HEK293 (cell line): Measurements from ENCODE around the gene CYP17A1.

ENCODE experiments used
- CTCF ChIA-PET: fragments of 350-600 bp; formaldehyde crosslinking; extraction: SDS; loops from one replicate; lab custom pipeline; 2021; ENCODE audit warnings: antibody characterized with exemption; lab: Yijun Ruan, JAX
- POLR2A ChIA-PET: fragments of 300-600 bp; formaldehyde crosslinking; extraction: SDS; loops from one replicate; lab custom pipeline; 2020; ENCODE audit warnings: antibody characterized with exemption, inconsistent platforms; lab: Yijun Ruan, JAX
- H3K27ac ChIP-seq: fragments of 200-500 bp; sonication (Bioruptor generic); 2 replicates; pipeline ENCODE4 v1.5.1; 2014; ENCODE audit warnings: low read depth, low read length, control low read depth, inconsistent platforms; ENCODE audit errors: extremely low read depth
- H3K36me3 ChIP-seq, 2 experiments: fragments of 200-500 bp in 1 of 2; sonication (Bioruptor generic) in 1 of 2; 1 replicate in 1 of 2; 2 replicates in 1 of 2; pipeline ENCODE4 v1.5.1; 2014 to 2017; ENCODE audit warnings: inconsistent platforms in 2 of 2, low read length in 2 of 2; ENCODE audit not compliant: control insufficient read depth in 2 of 2, insufficient read depth in 1 of 2
- H3K4me1 ChIP-seq: fragments of 200-500 bp; sonication (Bioruptor generic); 2 replicates; pipeline ENCODE4 v1.5.1; 2014; ENCODE audit warnings: mild to moderate bottlenecking, low read length, inconsistent platforms; ENCODE audit not compliant: control insufficient read depth, insufficient read depth
- H3K4me3 ChIP-seq: 2 replicates; pipeline ENCODE4 v1.5.1; 2011; ENCODE audit warnings: low read depth, mild to moderate bottlenecking, control low read depth, low read length, moderate library complexity
- H3K9me3 ChIP-seq: fragments of 200-500 bp; sonication (Bioruptor generic); 2 replicates; pipeline ENCODE4 v1.5.1; 2014; ENCODE audit warnings: low read depth, low read length, inconsistent platforms; ENCODE audit not compliant: control insufficient read depth, insufficient read depth
- GLI2 ChIP-seq: fragments of 450-650 bp; formaldehyde crosslinking; IDR thresholded peaks from 2 replicates; pipeline ENCODE4; 2017; ENCODE audit warnings: missing biosample characterization, missing genetic modification characterization, low read depth, borderline replicate concordance
- GLIS1 ChIP-seq: fragments of 450-650 bp; formaldehyde crosslinking; IDR thresholded peaks from 2 replicates; pipeline ENCODE4 v1.5.1; 2016; ENCODE audit warnings: missing biosample characterization, missing genetic modification characterization
- MZF1 ChIP-seq: fragments of 450-650 bp; formaldehyde crosslinking; IDR thresholded peaks from 2 replicates; pipeline ENCODE4 v1.5.1; 2017; ENCODE audit warnings: missing biosample characterization, missing genetic modification characterization, borderline replicate concordance
- SALL2 ChIP-seq: fragments of 450-650 bp; formaldehyde crosslinking; IDR thresholded peaks from 2 replicates; pipeline ENCODE4 v1.5.0; 2017; ENCODE audit warnings: missing biosample characterization, mild to moderate bottlenecking, missing genetic modification characterization, borderline replicate concordance
- WT1 ChIP-seq: fragments of 450-650 bp; formaldehyde crosslinking; IDR thresholded peaks from 2 replicates; pipeline ENCODE4 v1.5.1; 2016; ENCODE audit warnings: missing biosample characterization, missing genetic modification characterization
- ZBTB17 ChIP-seq: fragments of 450-650 bp; formaldehyde crosslinking; IDR thresholded peaks from 2 replicates; pipeline ENCODE4 v1.5.1; 2016; ENCODE audit warnings: missing biosample characterization, missing genetic modification characterization
- ZBTB44 ChIP-seq: fragments of 450-650 bp; IDR thresholded peaks from 2 replicates; pipeline ENCODE4 v1.5.1; 2018; ENCODE audit warnings: missing biosample characterization, mild to moderate bottlenecking, missing genetic modification characterization
- ZFHX2 ChIP-seq: fragments of 450-650 bp; formaldehyde crosslinking; conservative IDR thresholded peaks from 2 replicates; pipeline ENCODE4 v1.5.1; 2016; ENCODE audit warnings: missing biosample characterization, missing genetic modification characterization
- ZFP3 ChIP-seq: fragments of 450-650 bp; formaldehyde crosslinking; IDR thresholded peaks from 2 replicates; pipeline ENCODE4 v1.5.1; 2016; ENCODE audit warnings: low read depth, missing biosample characterization, missing genetic modification characterization
- ZNF155 ChIP-seq: fragments of 450-650 bp; formaldehyde crosslinking; IDR thresholded peaks from 2 replicates; pipeline ENCODE4 v1.5.1; 2016; ENCODE audit warnings: missing biosample characterization, missing genetic modification characterization
- ZNF16 ChIP-seq: fragments of 450-650 bp; formaldehyde crosslinking; IDR thresholded peaks from 2 replicates; pipeline ENCODE4 v1.5.1; 2016; ENCODE audit warnings: low read depth, missing biosample characterization, missing genetic modification characterization
- ZNF18 ChIP-seq: fragments of 450-650 bp; formaldehyde crosslinking; IDR thresholded peaks from 2 replicates; pipeline ENCODE4 v1.5.1; 2016; ENCODE audit warnings: missing biosample characterization, missing genetic modification characterization
- ZNF324 ChIP-seq: fragments of 450-650 bp; formaldehyde crosslinking; IDR thresholded peaks from 2 replicates; pipeline ENCODE4 v1.5.1; 2016; ENCODE audit warnings: missing biosample characterization, missing genetic modification characterization
- ZNF366 ChIP-seq: fragments of 450-650 bp; formaldehyde crosslinking; conservative IDR thresholded peaks from 2 replicates; pipeline ENCODE4 v1.5.1; 2016; ENCODE audit warnings: missing biosample characterization, missing genetic modification characterization
- ZNF426 ChIP-seq: fragments of 450-650 bp; formaldehyde crosslinking; IDR thresholded peaks from 2 replicates; pipeline ENCODE4 v1.5.1; 2017; ENCODE audit warnings: missing biosample characterization, missing genetic modification characterization, mild to moderate bottlenecking, inconsistent platforms, moderate library complexity
- ZNF530 ChIP-seq: fragments of 450-650 bp; formaldehyde crosslinking; IDR thresholded peaks from 2 replicates; pipeline ENCODE4 v1.5.1; 2016; ENCODE audit warnings: low read depth, missing biosample characterization, missing genetic modification characterization
- ZNF549 ChIP-seq: fragments of 450-650 bp; IDR thresholded peaks from 2 replicates; pipeline ENCODE4 v1.5.1; 2018; ENCODE audit warnings: missing biosample characterization, missing genetic modification characterization, mild to moderate bottlenecking, inconsistent platforms, moderate library complexity
- ZNF555 ChIP-seq: fragments of 450-650 bp; formaldehyde crosslinking; conservative IDR thresholded peaks from 2 replicates; pipeline ENCODE4 v1.5.1; 2017; ENCODE audit warnings: missing biosample characterization, mild to moderate bottlenecking, missing genetic modification characterization, inconsistent platforms
- ZNF558 ChIP-seq: fragments of 450-650 bp; formaldehyde crosslinking; IDR thresholded peaks from 2 replicates; pipeline ENCODE4 v1.5.1; 2016; ENCODE audit warnings: missing biosample characterization, missing genetic modification characterization
- ZNF596 ChIP-seq: fragments of 450-650 bp; IDR thresholded peaks from 2 replicates; pipeline ENCODE4 v1.5.0; 2018; ENCODE audit warnings: missing biosample characterization, mild to moderate bottlenecking, missing genetic modification characterization, moderate library complexity
- ZNF623 ChIP-seq: fragments of 450-650 bp; formaldehyde crosslinking; IDR thresholded peaks from 2 replicates; pipeline ENCODE4 v1.5.1; 2016; ENCODE audit warnings: missing biosample characterization, missing genetic modification characterization
- ZNF707 ChIP-seq: fragments of 450-650 bp; formaldehyde crosslinking; IDR thresholded peaks from 2 replicates; pipeline ENCODE4 v1.5.1; 2016; ENCODE audit warnings: missing biosample characterization, missing genetic modification characterization
- ZSCAN18 ChIP-seq: fragments of 450-650 bp; formaldehyde crosslinking; IDR thresholded peaks from 2 replicates; pipeline ENCODE4 v1.5.1; 2016; ENCODE audit warnings: missing biosample characterization, missing genetic modification characterization
- ZXDB ChIP-seq: fragments of 450-650 bp; formaldehyde crosslinking; IDR thresholded peaks from 2 replicates; pipeline ENCODE4 v1.5.1; 2016; ENCODE audit warnings: missing biosample characterization, missing genetic modification characterization
- TF ChIP-seq, protein P1 (sequence below): fragments of 450-650 bp; formaldehyde crosslinking; conservative IDR thresholded peaks from 2 replicates; pipeline ENCODE4 v1.5.1; 2016; ENCODE audit warnings: low read depth, missing biosample characterization, missing genetic modification characterization
- TF ChIP-seq, protein P2 (sequence below): sonication (generic); formaldehyde crosslinking; IDR thresholded peaks from 2 replicates; pipeline ENCODE4 v1.8.1; 2022; ENCODE audit warnings: mild to moderate bottlenecking, moderate library complexity, missing genetic modification reagents
- TF ChIP-seq, protein P3 (sequence below): fragments of 450-650 bp; formaldehyde crosslinking; IDR thresholded peaks from 2 replicates; pipeline ENCODE4 v1.5.1; 2017; ENCODE audit warnings: missing biosample characterization, missing genetic modification characterization

CYP17A1 gene

GRCh38 chr10:102837230-102837721 is at the start of gene CYP17A1:
Gene CYP17A1 (minus strand): TSS chr10:102837413. CDS start chr10:102837361, 52 bp downstream.
- Histone ChIP-seq H3K4me1 (peaks cover 6% of the 10 kb centered on the region; the same call in 1 of the 2 replicates), H3K4me3 (no peak within 1 kb of the TSS), H3K9me3 (no peaks in the 10 kb centered on the region), H3K36me3 (no peaks in the 10 kb centered on the region), H3K27ac (no peak within 1 kb of the TSS; the same call in 1 of the 2 replicates)
- ChIA-PET CTCF (interaction anchor here (0.5 to 6.2 kb wide), 15 partner anchors 9 to 407 kb away, joined by 3 to 112 read pairs (median 3); partner anchors contain the start of genes AS3MT, BORCS7 and CNNM2), POLR2A (interaction anchor here (0.7 to 1.5 kb wide), 7 partner anchors 17 to 123 kb away, joined by 3 to 5 read pairs (median 3); partner anchors contain the start of genes ARL3, AS3MT, BORCS7 and CNNM2)
- no peak for TF ChIP-seq ZNF155 (tag by site-specific recombination)
- TF ChIP-seq ZNF530, result peak; percentile 86; the same call in 1 of the 2 replicates
- TF ChIP-seq, protein P1, sequence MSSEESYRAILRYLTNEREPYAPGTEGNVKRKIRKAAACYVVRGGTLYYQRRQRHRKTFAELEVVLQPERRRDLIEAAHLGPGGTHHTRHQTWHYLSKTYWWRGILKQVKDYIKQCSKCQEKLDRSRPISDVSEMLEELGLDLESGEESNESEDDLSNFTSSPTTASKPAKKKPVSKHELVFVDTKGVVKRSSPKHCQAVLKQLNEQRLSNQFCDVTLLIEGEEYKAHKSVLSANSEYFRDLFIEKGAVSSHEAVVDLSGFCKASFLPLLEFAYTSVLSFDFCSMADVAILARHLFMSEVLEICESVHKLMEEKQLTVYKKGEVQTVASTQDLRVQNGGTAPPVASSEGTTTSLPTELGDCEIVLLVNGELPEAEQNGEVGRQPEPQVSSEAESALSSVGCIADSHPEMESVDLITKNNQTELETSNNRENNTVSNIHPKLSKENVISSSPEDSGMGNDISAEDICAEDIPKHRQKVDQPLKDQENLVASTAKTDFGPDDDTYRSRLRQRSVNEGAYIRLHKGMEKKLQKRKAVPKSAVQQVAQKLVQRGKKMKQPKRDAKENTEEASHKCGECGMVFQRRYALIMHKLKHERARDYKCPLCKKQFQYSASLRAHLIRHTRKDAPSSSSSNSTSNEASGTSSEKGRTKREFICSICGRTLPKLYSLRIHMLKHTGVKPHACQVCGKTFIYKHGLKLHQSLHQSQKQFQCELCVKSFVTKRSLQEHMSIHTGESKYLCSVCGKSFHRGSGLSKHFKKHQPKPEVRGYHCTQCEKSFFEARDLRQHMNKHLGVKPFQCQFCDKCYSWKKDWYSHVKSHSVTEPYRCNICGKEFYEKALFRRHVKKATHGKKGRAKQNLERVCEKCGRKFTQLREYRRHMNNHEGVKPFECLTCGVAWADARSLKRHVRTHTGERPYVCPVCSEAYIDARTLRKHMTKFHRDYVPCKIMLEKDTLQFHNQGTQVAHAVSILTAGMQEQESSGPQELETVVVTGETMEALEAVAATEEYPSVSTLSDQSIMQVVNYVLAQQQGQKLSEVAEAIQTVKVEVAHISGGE (tag by site-specific recombination), result no peak
- no peak for TF ChIP-seq ZNF596 (tag by site-specific recombination)
- TF ChIP-seq MZF1, result no peak
- no peak for TF ChIP-seq ZNF324 (tag by site-specific recombination)
- peak; percentile 25; the same call in 1 of the 2 replicates for TF ChIP-seq ZFHX2
- no peak for TF ChIP-seq ZXDB (tag by site-specific recombination)
- TF ChIP-seq, protein P2, sequence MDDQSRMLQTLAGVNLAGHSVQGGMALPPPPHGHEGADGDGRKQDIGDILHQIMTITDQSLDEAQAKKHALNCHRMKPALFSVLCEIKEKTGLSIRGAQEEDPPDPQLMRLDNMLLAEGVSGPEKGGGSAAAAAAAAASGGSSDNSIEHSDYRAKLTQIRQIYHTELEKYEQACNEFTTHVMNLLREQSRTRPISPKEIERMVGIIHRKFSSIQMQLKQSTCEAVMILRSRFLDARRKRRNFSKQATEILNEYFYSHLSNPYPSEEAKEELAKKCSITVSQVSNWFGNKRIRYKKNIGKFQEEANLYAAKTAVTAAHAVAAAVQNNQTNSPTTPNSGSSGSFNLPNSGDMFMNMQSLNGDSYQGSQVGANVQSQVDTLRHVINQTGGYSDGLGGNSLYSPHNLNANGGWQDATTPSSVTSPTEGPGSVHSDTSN, result no peak
- TF ChIP-seq ZSCAN18 (tag by site-specific recombination), result no peak
- TF ChIP-seq ZNF555 (tag by site-specific recombination), result no peak
- TF ChIP-seq SALL2 (tag by site-specific recombination), result no peak
- no peak for TF ChIP-seq ZFP3 (tag by site-specific recombination)
- no peak for TF ChIP-seq ZNF366 (tag by site-specific recombination)
- TF ChIP-seq, protein P3, sequence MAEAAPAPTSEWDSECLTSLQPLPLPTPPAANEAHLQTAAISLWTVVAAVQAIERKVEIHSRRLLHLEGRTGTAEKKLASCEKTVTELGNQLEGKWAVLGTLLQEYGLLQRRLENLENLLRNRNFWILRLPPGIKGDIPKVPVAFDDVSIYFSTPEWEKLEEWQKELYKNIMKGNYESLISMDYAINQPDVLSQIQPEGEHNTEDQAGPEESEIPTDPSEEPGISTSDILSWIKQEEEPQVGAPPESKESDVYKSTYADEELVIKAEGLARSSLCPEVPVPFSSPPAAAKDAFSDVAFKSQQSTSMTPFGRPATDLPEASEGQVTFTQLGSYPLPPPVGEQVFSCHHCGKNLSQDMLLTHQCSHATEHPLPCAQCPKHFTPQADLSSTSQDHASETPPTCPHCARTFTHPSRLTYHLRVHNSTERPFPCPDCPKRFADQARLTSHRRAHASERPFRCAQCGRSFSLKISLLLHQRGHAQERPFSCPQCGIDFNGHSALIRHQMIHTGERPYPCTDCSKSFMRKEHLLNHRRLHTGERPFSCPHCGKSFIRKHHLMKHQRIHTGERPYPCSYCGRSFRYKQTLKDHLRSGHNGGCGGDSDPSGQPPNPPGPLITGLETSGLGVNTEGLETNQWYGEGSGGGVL (tag by site-specific recombination), result peak; percentile 23; the same call in 1 of the 2 replicates
- no peak for TF ChIP-seq WT1 (tag by site-specific recombination)
- no peak for TF ChIP-seq ZNF16 (tag by site-specific recombination)
- no peak for TF ChIP-seq GLI2
- TF ChIP-seq ZNF623, result no peak
- TF ChIP-seq ZNF707 (tag by site-specific recombination), result no peak
- no peak for TF ChIP-seq ZNF558
- peak; percentile 45 for TF ChIP-seq GLIS1 (tag by site-specific recombination)
- TF ChIP-seq ZNF18 (tag by site-specific recombination), result no peak
- no peak for TF ChIP-seq ZNF549 (tag by site-specific recombination)
- TF ChIP-seq ZNF426 (tag by site-specific recombination), result no peak
- TF ChIP-seq ZBTB44, result no peak
- TF ChIP-seq ZBTB17, result 0 out of 2 replicates have a peak, but pooled peaks have one; percentile 25
